GM12892 (cell line): Measurements from ENCODE around the gene RXRG.

Experiments
- POLR2A ChIP-seq: IDR thresholded peaks from 2 replicates; pipeline ENCODE4 v1.6.1; 2011; ENCODE audit warnings: low read depth, low read length, control low read depth
- POLR2AphosphoS5 ChIP-seq: IDR thresholded peaks from 2 replicates; pipeline ENCODE4 v1.6.1; 2011; ENCODE audit warnings: low read depth, low read length, control low read depth
- TAF1 ChIP-seq: IDR thresholded peaks from 2 replicates; pipeline ENCODE4 v1.6.1; 2011; ENCODE audit warnings: low read depth, mild to moderate bottlenecking, control low read depth, low read length, borderline replicate concordance

DNA sequence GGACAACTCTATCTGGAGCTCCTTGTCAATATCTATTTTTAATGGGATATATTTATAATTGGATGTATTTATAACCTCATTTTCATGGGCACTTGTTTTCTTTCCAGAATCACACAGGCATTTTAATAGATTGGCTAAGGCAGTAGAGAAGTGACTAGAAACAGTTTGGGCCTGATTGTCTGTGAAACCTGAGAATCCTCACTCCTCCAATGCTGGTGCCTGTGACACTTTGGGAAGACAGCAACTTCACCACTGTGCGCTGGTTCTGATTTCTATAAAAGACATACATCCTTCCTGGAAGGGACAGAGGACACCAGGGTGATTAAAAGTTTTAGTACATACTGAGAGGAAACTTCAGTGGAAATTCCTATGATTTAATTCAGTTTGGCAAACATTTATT is 39.6 kb upstream of the RXRG start:
- TF ChIP-seq POLR2AphosphoS5 (no peak), POLR2A (no peak), TAF1 (no peak)
